GM11168 (cell line): ENCODE data around the gene WDPCP.
"Not testable (repeated sequence)": the region's sequence is repeated elsewhere in the genome, so short reads cannot be mapped to it uniquely, and the experiment has no call there.

Source experiments
- in situ Hi-C: fragments of 300-500 bp; cut with MboI; formaldehyde crosslinking; loops from one replicate; pipeline ENCODE4 v1.12.0; 2022; ENCODE audit warnings: low sequenced_read_pairs; ENCODE audit not compliant: unreplicated experiment

The WDPCP gene

DNA sequence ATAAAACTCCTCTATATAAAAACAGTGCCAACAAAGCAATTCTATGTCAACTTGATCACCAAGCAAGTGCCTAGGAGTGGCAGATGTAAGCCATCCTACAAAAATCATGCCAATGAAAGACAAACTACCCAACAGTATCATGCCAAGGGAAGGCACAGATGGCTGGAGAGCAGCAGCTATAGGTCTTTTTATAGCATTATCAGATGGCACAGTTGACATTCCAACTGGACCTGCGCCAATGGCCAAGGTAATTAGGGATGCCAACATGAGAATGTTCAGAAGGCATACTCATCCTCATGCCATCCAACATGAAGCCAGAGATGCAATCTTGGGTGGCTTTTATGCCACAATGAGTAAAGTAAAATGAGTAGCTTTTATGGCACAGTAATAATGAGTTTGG is 300.3 kb downstream of the WDPCP start:
- in situ Hi-C loops, result no loop called here

DNA sequence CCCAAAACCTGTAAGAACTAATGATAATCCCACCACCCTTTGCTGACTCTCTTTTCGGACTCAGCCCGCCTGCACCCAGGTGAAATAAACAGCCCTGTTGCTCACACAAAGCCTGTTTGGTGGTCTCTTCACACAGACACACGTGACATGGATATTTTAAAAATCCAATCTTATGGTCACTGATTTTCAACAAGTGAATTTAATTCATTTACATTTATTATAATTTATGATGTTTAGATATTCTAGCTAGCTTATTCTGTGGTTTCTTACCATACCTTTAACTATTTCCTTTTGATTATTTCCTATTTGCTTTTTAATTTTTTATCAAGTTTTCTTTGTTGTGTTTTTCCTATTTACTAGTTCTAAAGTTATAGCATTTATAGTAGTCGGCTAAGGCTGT is 301.8 kb downstream of the WDPCP start:
- in situ Hi-C loops, result not testable (repeated sequence)

GRCh38 chr2:63283273-63283672 is 305.0 kb downstream of the WDPCP start:
- in situ Hi-C loops, result no loop called here

GRCh38 chr2:63272560-63272959 is 315.7 kb downstream of the WDPCP start:
- in situ Hi-C loops, result no loop called here

- in situ Hi-C loops, result no loop called here
Observed at GRCh38 chr2:63270717-63271116, 317.6 kb downstream of the WDPCP start.

DNA sequence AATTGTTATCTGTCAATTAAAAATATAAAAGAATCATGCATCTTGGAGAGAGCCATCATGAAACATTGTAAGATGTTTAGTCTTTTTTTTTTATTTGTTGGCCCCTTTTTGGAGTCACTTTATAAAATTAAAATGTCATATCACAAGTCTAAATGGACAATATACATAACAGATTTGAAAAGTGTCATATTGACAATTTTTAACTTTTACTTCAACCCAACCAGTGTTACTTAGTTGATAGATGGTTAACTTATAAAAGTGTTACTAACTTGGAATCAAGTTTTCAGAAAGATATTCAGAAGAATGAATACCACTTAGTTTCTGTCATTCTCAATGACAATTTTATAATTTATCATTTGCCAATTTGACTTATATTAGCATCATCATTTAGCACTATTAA is 319.3 kb downstream of the WDPCP start:
- in situ Hi-C loops, result no loop called here

GRCh38 chr2:63261137-63261621 is 327.1 kb downstream of the WDPCP start:
- in situ Hi-C loops, result no loop called here

- in situ Hi-C loops, result no loop called here
Observed at GRCh38 chr2:63257473-63257872, 330.8 kb downstream of the WDPCP start.

GRCh38 chr2:63249161-63249560 is 339.1 kb downstream of the WDPCP start:
- in situ Hi-C loops, result no loop called here

DNA sequence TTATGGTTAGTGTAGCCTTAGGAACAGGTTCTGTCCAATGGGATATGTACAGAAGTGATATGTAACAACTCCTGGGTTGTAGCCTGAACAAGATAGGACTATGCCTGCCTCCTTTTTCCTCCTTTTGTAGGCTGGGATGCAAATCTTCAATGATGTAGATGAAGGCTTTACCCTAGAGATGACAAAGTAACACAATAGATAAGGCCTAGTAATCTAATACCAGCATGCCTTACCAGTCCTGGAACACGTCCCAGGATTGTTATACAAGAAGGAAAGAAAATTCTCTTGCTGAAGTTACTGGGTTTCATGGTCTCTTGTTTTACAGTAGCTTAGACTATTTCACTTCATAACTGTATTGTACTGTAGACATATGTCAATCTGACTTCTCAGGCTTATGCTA is 345.5 kb downstream of the WDPCP start:
- in situ Hi-C loops, result no loop called here

- in situ Hi-C loops, result no loop called here
Observed at GRCh38 chr2:63225964-63226686, 362.2 kb downstream of the WDPCP start.

GRCh38 chr2:63218800-63219526 is 369.3 kb downstream of the WDPCP start:
- in situ Hi-C loops, result no loop called here

- in situ Hi-C loops, result no loop called here
Observed at GRCh38 chr2:63195310-63195709, 393.0 kb downstream of the WDPCP start.

- in situ Hi-C loops, result no loop called here
Observed at GRCh38 chr2:63194175-63194574, 394.1 kb downstream of the WDPCP start.

GRCh38 chr2:63192889-63193774 is 395.1 kb downstream of the WDPCP start:
- in situ Hi-C loops, result no loop called here

- in situ Hi-C loops, result no loop called here
Observed at GRCh38 chr2:63192169-63192888, 395.9 kb downstream of the WDPCP start.

GRCh38 chr2:63189026-63189425 is 399.3 kb downstream of the WDPCP start:
- in situ Hi-C loops, result no loop called here

DNA sequence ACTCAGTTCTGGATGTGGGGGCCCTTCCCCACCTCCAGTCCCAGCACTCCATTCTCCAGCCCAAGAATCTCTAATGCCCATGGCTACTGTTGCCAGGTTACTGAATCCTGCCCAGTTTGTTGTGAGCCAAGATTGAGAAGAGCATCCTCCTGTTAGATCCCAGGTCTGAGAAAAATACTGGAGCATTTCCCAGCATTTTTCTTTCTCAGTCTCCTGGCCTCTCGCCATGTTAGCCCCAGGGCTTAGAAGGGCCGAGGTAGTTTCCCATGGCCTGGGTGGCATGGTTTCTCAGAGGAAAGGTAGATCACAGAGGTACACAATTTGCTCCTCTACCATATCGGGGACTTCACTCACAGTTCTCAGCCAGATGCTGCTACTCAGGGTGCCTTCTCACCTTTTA is 401.9 kb downstream of the WDPCP start:
- in situ Hi-C loops, result no loop called here

- in situ Hi-C loops, result no loop called here
Observed at GRCh38 chr2:63163161-63163820, 425.0 kb downstream of the WDPCP start.

DNA sequence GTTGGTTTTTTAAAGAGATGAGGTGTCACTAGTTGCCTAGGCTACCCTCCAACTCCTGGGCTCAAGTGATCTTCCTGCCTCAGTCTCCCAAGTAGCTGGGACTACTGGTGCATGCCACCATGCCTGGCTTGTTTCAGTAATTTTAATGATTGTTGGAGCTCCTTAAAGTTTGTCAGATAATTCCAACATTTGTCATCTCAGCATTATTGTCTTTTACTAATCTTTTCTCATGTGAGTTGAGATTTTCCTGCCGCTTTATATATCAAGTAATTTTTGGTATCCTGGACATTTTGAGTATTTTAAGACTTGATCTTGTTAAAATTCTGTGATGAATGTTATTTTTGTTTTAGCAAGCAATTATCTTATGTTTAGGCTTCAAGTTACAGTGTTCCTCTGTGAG is 429.0 kb downstream of the WDPCP start:
- in situ Hi-C loops, result no loop called here
